Progenitor cell of endocrine pancreas (in vitro differentiated cells): ENCODE measurements around the gene MMRN2. TPM values are rescaled to one million over a fixed set of nuclear protein-coding genes. Genes with fewer than 3 reads are reported as not detected.

ENCODE experiments used
- DNase-seq: peaks from one replicate; pipeline ENCODE4 v3.0.0; 2021; ENCODE audit warnings: low spot score; ENCODE audit not compliant: unreplicated experiment
- H3K27ac Mint-ChIP-seq: 2 replicates; pipeline ENCODE4 v1.8.0; 2021; ENCODE audit warnings: mild to moderate bottlenecking, moderate library complexity, mixed read lengths
- H3K27me3 Mint-ChIP-seq: 2 replicates; pipeline ENCODE4 v1.8.0; 2021; ENCODE audit warnings: mixed read lengths
- H3K36me3 Mint-ChIP-seq: 2 replicates; pipeline ENCODE4 v1.8.0; 2022; ENCODE audit warnings: mixed read lengths; ENCODE audit not compliant: insufficient read depth
- H3K4me1 Mint-ChIP-seq: 2 replicates; pipeline ENCODE4 v1.8.0; 2021; ENCODE audit warnings: low read depth, mixed read lengths
- H3K4me3 Mint-ChIP-seq: 2 replicates; pipeline ENCODE4 v1.8.0; 2021; ENCODE audit warnings: low read depth, mild to moderate bottlenecking, moderate library complexity, mixed read lengths
- H3K9me3 Mint-ChIP-seq: 2 replicates; pipeline ENCODE4 v1.8.0; 2021; ENCODE audit warnings: low read depth, mixed read lengths
- CTCF ChIP-seq: fragments of 200-600 bp; sonication (generic); IDR thresholded peaks from one replicate; pipeline ENCODE4 v1.5.0; 2021; ENCODE audit warnings: antibody characterized with exemption, mild to moderate bottlenecking; ENCODE audit not compliant: unreplicated experiment
- total RNA-seq: library from RNA; stranded (reverse); gene quantifications from 2 replicates; pipeline ENCODE4 v1.2.1, GENCODE V29; 2021

Gene MMRN2
- total RNA-seq, 1 donor from 2014 or later, result 1.5 TPM

- H3K27me3 Mint-ChIP-seq, result no peaks in the 10 kb centered on the region
- no peaks in the 10 kb centered on the region for H3K9me3 Mint-ChIP-seq
- peaks cover 16% of the 10 kb centered on the region for H3K36me3 Mint-ChIP-seq
- no peak overlapping the region for H3K27ac Mint-ChIP-seq
- TF ChIP-seq CTCF, result no peak
- no peaks in the 10 kb centered on the region for H3K4me1 Mint-ChIP-seq
- no peak overlapping the region for H3K4me3 Mint-ChIP-seq
- DNase-seq, result no peak
These were observed 34.9 kb downstream of the MMRN2 start for GRCh38 chr10:86922553-86922961.

GRCh38 chr10:86918022-86918471, 39.4 kb downstream of the MMRN2 start:
- Mint-ChIP-seq H3K36me3 (peaks cover 34% of the 10 kb centered on the region), H3K4me3 (no peak overlapping the region), H3K27me3 (no peaks in the 10 kb centered on the region), H3K27ac (no peak overlapping the region), H3K4me1 (no peaks in the 10 kb centered on the region), H3K9me3 (no peaks in the 10 kb centered on the region)
- no peak for DNase-seq
- no peak for TF ChIP-seq CTCF

- TF ChIP-seq CTCF, result no peak
- no peaks in the 10 kb centered on the region for H3K4me1 Mint-ChIP-seq
These were observed 42.7 kb downstream of the MMRN2 start for GRCh38 chr10:86914734-86915133.

GRCh38 chr10:86905429-86905828, 52.0 kb downstream of the MMRN2 start:
- Mint-ChIP-seq H3K9me3 (peaks cover 4% of the 10 kb centered on the region), H3K4me1 (peaks cover 4% of the 10 kb centered on the region), H3K27ac (no peak overlapping the region), H3K4me3 (no peak overlapping the region), H3K27me3 (no peaks in the 10 kb centered on the region), H3K36me3 (peaks cover 38% of the 10 kb centered on the region)
- DNase-seq, result no peak
- no peak for TF ChIP-seq CTCF

More at GRCh38 chr10:86914734-86915133, 42.7 kb downstream of the MMRN2 start:
- no peaks in the 10 kb centered on the region for H3K9me3 Mint-ChIP-seq
- H3K36me3 Mint-ChIP-seq, result peaks cover 32% of the 10 kb centered on the region
- H3K27ac Mint-ChIP-seq, result no peak overlapping the region
- no peaks in the 10 kb centered on the region for H3K27me3 Mint-ChIP-seq
- no peak overlapping the region for H3K4me3 Mint-ChIP-seq
- DNase-seq, result no peak

GRCh38 chr10:86904600-86904999, 52.8 kb downstream of the MMRN2 start:
- Mint-ChIP-seq H3K36me3 (peaks cover 38% of the 10 kb centered on the region), H3K9me3 (peaks cover 4% of the 10 kb centered on the region), H3K27ac (no peak overlapping the region), H3K27me3 (no peaks in the 10 kb centered on the region), H3K4me1 (peaks cover 4% of the 10 kb centered on the region), H3K4me3 (no peak overlapping the region)
- TF ChIP-seq CTCF, result no peak
- no peak for DNase-seq
